GM18858 (cell line): ENCODE measurements around the gene PRPF38B.
A peak's percentile ranks its signal among the peaks of the same experiment; 100 is the strongest.
"Not testable (repeated sequence)": the region's sequence is repeated elsewhere in the genome, so short reads cannot be mapped to it uniquely, and the experiment has no call there.

ENCODE experiments used
- ATAC-seq: cut with Tn5 transposase; IDR thresholded peaks from one replicate; pipeline ENCODE4 v1.9.1; 2021; ENCODE audit not compliant: unreplicated experiment

PRPF38B gene

DNA sequence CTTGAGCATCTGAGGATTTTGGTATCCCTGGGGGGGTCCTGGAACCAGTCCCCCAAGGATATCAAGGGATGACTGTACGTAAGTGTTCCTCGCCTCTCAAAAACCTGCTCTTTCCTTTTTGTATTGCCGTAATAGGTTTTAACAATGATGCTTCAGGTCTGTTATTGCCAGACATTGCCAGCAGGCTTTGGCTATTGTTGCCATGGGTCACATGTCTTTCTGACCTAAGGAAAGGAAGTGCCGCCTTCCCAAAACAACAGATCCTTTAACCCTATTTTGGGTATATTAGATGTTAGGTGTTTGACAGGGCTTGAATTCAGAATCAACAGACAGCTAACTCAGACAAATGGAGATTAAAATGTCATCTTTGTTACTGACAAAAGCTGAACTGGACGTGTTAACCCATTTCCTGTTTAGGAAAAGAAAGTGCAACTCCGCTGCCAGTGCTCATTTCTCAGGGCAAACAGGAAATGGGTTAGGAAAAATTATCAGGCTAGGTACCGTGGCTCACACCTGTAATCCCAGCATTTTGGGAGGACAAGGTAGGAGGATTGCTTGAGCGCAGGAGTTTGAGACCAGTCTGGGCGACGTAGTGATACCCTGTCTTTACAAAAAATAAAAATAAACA lies 12.4 kb upstream of the PRPF38B start:
- no peak for ATAC-seq

DNA sequence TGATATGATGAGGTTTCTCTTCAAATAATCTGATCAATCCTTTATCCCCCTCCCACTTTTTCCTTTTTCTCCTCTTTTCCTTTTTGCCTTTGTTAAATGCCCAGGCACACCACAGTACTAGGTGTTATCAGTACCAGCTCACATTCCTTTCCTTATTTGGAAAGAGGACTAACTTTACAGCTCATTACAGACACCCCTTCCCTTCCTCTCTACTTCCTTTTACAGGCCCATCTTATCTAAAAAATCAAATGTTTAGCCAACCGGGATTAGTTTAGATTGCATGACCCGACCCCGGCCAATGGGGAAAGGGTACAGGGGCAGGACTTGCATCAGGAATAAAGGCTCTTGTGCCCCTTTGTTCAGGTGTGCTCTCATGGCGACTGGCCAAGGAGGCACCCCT lies 10.4 kb upstream of the PRPF38B start:
- not testable (repeated sequence) for ATAC-seq

DNA sequence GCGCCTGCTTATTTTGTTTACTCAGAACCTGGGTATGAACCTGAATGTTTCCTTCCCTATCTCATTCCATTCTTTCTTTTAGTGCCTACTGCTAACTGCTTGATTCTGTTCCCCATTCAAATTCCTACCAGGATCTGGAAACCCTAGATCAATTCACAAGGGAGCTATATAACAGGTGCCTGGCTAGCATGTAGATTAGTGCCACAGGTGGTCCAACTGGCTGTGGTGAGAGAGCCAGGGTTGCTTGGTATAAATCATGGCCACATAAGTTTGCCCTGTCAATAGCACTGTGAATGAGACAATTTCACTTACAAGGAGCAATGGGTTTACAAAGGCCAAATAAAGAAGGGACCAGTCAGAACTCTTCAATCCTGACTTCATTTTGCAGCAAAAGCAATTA lies 6.6 kb upstream of the PRPF38B start:
- no peak for ATAC-seq

DNA sequence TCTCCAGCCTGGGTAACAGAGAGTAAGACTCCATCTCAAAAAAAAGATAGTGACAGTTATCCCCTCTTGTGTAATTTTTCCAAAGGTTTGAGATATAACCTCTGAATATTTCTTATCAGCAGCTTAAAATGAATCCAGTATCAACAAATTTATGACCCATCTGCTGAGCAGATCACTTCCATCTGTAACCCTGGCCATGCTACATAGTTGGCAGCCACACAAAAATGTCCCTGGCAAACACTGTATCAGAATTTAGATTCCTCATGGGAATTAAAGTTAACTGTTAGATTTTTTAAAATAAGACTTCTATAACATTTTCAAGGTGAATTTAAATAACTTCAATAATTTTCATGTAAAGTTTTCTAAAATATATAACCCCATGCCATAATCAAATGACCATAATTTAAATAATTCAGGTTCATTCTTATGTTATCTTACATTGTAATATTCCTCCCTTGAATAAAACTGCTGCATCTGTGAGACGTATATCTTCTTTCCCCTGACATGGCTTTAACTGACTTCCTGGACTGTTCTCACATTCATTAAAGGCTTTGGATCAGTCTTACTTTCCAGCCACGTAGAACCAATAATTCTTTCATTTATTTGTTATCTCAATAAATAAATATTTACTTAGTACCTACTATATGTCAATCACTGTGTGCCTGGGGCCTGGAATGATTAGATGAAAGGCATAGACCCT lies 5.3 kb upstream of the PRPF38B start:
- ATAC-seq = no peak

DNA sequence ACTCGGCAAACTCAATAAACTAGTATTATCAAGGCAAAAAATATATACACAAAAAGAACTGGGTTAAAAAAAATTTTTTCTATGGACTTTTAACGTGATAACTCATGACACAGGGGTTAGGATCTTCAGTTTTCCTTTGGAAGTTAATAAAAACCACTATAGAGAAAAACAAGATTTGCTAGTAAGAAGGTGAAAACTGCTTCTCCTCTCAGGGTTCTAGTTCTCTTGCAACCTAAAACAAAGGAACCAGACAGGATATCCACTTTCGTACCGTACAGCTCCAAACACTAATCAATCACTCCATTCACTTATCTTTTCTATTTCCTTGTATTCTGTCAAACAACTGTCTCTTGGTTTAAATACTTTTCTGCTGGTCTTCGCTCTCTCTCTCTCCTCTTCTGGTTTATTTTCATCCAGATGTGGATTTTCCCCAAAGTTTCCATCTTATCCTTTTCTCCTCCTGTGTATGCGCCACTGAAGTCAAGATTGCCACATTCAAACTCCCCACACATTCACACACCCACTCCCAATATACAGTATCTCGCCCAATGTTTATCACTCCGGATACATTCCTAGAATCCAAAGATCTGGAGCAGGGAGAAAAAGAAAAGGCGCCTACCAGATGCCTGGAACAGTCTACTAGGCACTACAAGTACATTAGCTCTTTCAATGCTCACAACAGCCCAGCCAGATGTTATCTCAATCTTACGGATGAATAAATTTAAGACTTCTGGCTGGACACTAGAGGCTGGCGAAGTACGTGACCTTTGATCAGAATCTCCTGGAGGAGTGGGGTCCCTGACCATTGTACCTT lies 775 bp upstream of the PRPF38B start:
- no peak for ATAC-seq

DNA sequence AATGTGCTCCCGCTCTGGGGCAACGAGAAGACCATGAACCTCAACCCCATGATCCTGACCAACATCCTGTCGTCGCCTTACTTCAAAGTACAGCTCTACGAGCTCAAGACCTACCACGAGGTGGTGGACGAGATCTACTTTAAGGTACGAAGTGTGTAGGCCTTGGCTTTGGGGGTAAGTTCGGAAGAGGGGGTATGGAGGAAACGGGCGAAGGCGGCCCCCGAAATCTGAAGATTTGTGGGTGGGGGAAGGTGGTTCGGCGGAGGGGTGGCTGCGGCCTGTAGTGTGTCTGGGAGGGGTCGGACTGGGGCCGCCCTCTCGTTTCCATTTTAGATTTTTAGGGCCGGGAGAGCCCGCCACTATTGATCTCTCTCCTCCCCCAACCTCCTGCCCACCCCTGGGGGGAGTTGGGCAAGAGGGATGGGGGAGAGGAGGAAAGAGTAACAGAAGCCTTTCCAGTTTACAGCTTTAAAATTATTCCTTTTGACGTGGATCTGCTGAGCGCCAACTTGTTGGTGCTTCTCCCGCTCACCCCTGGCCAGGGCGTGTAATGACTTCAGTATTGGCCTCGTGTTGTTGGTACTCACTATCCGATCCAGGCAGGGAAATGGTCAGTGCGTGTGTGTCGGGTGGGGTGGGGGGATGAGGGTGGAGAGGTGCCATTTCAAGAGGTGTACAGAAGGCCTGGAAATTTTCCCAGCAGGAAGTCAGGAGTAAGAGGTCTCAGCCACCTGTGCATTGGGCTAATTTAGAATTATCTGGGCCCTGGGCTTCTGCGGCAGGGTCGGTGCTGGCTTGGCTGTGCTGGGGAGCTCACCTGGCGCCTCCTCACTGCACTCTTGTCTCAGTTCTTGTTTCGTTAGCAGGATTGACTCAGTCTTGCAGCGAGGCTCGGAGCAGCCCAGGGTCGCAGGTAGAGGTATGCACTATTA lies 880 bp downstream of the PRPF38B start:
- ATAC-seq = peak; percentile 64

DNA sequence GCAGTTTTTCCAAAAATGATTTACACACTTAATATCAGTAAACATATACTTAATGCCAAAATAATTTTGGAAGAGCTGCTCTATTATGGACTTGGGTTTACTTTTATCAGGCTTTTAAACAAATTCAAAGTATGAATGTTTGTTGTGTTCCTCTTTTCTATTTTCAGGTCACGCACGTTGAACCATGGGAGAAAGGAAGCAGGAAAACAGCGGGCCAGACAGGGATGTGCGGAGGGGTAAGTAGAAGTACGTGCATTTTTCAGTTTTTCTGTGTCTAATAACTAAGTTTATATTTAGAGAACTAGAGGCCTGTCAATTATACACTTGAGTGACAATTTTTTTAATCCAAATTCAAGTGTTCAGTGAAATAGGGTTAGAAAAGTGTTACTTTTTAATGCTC lies 3.4 kb downstream of the PRPF38B start:
- no peak for ATAC-seq

DNA sequence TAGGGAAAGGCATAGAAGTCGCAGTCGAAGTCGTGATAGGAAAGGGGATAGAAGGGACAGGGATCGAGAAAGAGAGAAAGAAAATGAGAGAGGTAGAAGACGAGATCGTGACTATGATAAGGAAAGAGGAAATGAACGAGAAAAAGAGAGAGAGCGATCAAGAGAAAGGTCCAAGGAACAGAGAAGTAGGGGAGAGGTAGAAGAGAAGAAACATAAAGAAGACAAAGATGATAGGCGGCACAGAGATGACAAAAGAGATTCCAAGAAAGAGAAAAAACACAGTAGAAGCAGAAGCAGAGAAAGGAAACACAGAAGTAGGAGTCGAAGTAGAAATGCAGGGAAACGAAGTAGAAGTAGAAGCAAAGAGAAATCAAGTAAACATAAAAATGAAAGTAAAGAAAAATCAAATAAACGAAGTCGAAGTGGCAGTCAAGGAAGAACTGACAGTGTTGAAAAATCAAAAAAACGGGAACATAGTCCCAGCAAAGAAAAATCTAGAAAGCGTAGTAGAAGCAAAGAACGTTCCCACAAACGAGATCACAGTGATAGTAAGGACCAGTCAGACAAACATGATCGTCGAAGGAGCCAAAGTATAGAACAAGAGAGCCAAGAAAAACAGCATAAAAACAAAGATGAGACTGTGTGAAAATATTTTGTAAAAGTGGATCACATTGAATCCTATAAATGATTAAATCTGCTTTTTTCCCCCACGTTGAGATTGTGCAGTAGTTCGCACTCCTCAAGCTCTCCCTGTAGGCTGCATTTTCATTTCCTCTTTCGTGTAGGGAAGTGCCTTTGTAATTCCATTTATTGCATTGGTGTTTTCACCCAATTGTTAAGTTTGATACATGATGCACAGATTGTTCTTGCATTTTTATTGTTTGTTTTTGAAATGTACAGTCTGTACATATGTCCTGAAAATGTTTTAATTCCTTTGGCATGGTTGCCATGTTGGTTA lies 7.5 kb downstream of the PRPF38B start:
- ATAC-seq = no peak

DNA sequence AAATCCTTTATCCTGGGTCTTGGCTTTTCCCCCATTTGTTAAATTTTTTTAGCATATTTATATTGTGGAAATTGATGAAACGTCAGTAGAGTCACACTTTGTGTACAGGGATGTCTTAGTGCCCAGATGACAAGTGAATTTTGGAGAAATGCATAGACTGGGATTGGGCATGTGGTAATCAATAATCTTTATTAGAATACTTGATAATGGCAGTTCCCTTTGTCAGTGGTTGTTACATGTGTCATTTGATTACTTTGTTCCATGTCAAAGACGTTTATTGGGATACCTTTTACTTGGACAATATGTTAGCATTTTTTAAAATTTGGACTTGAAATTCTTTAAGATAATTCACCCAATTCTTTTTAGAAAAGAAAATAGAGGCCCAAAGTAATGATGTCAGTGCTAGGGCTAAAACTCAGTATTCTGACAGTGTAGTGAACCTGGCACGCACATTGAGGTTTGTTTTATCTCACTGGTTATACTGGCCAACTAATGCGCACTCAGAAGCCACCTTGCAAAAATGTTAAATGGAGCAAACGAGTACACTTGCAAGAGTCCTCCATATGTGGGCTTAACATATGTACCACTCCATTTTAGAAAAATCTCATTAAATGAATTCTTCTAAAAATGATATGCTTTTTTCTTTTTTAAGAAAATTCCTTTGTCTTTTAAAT lies 9.2 kb downstream of the PRPF38B start:
- ATAC-seq = no peak

DNA sequence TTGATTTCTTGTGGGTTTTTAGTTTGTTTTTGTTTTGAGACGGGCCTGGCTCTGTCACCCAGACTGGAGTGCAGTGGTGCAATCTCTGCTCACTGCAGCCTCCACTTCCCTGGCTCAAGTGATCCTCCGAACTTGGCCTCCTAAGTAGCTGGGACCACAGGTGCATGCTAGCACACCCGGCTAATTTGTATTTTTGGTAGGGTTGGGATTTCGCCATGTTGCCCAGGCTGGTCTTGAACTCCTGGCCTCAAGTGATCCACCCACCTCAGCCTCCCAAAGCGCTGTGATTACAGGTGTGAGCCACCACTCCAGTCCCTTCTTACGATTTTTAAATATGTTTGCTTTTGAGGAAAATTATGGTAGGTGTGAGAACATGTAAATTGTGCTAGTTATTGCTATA lies 10.0 kb downstream of the PRPF38B start:
- ATAC-seq = not testable (repeated sequence)

DNA sequence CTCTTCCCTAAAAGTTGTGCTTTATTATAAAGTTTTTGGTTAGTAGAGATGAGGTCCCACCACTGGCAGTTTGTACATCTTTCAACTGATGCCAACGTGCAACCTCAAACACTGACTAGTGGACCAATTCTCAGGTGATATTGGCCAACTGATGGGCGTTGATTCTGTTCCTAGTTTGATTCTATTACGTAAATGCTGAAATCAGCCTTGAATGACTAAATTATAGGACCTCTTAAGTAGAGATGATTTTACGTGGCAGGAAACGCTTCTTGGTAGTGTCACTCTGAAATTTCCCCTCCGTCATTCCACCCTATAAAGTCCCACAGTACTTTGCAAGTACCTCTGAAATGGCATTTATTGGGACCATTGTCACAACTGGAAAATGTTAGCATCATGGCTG lies 11.8 kb downstream of the PRPF38B start:
- no peak for ATAC-seq

DNA sequence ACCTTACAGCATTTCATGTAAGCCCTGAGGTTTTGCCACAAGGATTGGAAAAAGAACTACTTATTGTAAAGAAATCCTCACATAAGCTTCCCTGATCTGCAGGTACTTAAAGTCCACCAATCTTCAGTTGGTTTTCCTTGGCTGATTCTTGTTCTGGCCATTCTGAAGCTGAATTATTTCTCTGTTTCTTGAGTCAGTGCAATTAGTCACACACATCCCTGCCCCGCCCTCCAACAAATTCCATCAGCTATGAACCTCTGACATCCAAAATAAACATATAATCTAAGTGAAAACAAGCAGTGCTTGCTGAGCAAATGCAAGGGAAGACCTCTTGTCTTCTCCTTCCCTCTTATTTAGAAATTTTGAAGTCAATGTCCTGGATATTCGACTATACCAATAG lies 12.4 kb downstream of the PRPF38B start:
- no peak for ATAC-seq

DNA sequence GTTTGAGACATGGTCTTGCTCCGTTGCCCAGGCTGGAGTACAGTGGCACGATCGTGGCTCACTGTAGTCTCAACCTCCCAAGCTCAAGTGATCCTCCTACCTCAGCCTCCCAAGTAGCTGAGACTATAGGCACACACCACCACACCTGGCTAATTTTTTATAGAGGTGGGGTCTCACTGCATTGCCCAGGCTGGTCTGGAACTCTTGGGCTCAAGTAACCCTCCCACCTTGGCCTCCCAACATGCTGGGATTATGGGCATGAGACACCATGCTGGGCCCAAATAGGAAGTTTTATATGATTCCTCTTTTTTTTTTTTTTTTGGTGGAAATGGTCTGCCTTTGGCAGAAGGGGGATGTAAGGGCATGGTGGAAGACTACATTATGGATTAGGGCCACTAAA lies 14.5 kb downstream of the PRPF38B start:
- no peak for ATAC-seq

DNA sequence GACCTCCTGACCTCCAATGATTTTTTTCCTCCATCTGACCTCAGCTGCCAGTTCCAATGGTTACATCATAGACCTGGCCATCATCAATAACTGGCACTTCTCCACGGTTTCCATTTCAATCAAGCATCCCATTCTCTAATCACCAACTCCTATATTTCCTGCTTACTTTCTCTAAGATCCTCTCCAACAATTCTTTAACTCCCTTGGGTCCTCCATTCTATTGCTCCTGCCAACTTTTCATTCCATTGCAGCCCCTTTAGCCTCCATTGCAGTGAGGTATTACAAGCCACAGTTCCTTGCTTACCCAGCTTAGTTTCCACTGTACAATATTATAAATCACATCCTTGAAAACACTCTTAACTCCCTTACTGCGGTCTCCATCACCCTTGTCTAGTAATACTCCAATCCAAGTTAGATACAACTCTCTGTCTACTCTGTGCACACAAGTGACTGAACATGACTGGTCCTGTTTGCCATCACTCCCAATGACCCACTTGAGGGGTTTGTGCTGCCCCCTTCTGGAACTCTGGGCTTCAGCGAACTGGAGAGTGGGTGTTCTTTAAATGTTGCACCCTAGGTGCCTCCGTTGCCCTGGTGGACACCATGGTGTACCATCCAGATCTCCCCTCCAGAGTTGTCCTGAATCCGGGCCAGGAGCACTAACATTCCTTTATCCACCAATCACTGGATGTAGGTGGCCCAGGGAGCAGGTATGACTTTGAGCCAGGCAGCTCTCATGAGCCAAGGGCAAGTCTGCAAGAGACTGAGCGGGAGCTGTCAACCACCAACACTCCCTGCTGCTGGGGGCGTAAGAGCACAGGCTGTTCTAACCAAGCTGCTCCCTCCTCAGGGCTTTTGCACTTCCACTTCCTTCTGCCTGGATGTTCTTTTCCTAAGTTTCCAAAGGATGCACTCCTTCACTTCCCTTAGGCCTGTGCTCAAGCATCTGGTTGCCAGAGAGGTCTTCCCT lies 16.9 kb downstream of the PRPF38B start:
- ATAC-seq = no peak

DNA sequence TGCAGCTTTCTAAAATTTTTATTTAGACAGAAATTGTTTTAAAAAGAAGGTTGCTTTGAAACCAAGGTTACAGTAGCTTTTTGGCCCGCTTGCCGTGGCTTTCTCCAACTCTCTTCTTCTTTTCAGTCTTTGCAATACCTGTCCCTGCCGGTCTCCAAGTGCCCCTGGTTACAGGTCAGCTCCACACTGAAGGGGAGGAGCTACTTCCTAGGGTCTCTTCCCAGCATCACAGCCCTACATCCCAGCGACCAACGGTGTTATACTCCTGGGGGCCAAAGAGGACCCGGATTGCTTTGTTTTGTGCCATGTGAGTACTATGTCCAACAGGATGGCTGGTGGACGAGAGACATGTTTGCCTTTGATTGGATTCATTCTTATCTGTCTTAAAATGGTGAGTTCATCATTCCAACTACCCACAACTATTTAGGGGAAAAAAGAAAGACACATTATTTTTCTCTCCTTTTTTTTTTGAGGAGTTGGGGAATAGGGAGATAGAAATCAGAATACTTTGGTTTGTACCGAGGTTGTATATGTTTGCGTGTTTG lies 20.6 kb downstream of the PRPF38B start, which contains the start of gene FNDC7:
Gene FNDC7, plus strand, starts transcription at position 303 of the 545 bp plus-strand sequence. Its CDS starts 26 bp downstream, at position 329.
- ATAC-seq = no peak

DNA sequence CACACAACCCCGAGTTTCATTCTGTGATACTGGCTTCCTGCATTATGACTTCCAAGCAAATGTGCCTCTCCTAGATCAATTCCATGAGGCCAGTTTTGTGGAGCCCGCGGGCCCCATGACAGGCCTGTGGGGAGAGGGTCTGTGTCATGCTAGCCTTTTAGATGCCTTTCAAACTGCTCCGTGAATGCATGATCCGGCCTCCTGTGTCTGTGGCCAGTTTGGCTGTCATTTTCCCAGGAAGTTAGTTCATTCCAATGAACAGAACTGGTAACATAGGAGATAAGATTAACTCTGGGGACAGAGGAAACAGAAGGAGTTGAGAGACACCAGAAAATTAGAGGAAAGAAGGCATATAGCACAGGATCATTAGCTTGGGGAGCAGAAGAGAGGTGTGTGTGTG lies 23.8 kb downstream of the PRPF38B start:
- no peak for ATAC-seq

DNA sequence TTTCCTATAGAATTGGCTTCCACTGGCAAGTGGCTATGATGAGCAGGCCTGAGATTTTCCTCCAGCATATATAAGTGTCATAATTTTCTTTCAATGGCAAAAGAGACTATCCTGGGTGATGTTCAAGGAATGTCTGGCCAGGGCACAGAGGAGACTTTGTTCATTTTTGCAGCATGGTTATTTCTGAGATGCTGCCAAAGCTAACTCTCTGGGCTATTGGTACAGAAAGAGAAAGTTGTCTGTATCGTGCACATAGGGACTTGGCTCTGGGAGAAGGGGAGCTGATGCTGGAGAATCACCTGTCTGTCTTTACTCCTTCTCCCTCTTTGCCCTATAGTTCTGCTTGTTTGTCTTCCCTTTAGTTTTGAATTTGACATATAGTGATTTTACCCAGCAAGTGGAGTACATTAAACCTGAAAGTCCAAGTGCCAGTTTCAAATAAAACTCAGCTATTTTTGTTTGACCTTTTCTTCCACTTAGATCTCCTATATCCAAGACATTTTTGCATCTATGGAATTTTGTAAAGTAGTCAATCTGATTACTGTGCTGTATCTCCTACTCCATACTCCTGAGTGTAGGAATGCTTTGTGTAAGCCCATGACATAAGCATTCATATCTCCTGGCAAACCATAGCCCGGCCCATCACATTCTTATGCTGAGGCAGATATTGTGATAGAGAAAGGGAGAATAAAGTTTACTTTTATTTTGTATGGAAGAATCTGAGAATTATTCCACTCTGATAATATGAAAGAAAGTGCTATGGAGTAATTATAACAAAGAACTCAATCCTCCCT lies 24.5 kb downstream of the PRPF38B start:
- ATAC-seq = no peak
